NCI-H510A (cell line): ENCODE measurements around the gene PCDH1.
"Not testable (repeated sequence)": the region's sequence is repeated elsewhere in the genome, so short reads cannot be mapped to it uniquely, and the experiment has no call there.

Experiments used
- DNase-seq: peaks from one replicate; lab custom pipeline; 2025; lab: John Stamatoyannopoulos, UW

PCDH1 gene

DNA sequence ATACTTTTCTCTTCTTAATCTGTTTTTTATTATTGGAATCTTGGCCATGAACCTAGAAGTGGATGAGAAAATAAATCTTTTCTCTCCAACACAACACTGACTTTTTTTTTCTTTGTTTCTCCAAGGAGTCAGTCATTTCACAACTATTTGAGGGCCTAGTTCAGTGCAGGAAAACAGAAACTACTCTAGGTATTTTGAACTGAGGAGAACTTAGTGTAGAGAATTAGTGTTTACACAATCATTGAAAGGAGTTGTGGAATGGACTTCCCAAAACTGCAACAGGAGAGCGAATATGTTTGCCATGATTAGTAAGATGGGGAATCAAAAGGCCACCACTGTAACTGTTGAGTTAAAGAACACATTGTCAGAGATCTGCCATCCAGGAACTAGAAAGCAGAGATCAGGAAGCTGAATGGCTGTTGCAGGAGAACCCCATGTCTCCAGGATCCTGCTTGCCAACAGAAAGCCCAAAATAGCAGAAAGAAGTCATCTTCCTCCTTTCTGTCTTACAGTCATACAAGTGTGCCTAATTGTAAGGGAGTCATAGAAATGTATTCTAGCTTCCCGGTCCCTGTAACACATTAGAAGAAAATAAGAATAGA lies 20.3 kb upstream of the PCDH1 start:
- no peak for DNase-seq

DNA sequence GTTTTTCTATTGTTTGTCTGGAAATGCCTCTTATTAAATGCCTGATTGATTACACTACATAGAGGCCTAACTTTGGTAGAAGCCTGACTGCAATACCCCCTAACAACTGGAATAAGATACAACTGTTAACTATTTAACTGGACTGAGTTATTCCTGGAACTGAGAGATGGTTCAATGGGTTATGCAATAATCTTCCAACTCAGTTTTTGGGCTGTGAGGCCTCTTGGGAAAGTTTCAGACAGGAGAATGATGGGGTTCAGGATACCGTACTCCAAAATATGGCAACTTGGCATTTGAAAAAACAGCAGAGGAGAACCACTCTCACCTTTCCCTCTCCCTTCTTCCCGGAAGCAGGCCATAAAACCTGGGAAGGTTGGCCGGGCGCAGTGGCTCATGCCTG lies 19.2 kb upstream of the PCDH1 start:
- no peak for DNase-seq

- not testable (repeated sequence) for DNase-seq
These were observed 12.2 kb upstream of the PCDH1 start for GRCh38 chr5:141890429-141890828.

GRCh38 chr5:141889282-141889871 lies 11.2 kb upstream of the PCDH1 start:
- DNase-seq: no peak

- no peak for DNase-seq
These were observed 5.7 kb upstream of the PCDH1 start for GRCh38 chr5:141883892-141884318.

- no peak for DNase-seq
These were observed 5.1 kb upstream of the PCDH1 start for GRCh38 chr5:141883184-141883891.

- DNase-seq: no peak
These were observed 4.5 kb upstream of the PCDH1 start for GRCh38 chr5:141882594-141883183.

GRCh38 chr5:141881886-141882285 lies 3.7 kb upstream of the PCDH1 start:
- DNase-seq: no peak

GRCh38 chr5:141880961-141881801 lies 3.0 kb upstream of the PCDH1 start:
- no peak for DNase-seq

DNA sequence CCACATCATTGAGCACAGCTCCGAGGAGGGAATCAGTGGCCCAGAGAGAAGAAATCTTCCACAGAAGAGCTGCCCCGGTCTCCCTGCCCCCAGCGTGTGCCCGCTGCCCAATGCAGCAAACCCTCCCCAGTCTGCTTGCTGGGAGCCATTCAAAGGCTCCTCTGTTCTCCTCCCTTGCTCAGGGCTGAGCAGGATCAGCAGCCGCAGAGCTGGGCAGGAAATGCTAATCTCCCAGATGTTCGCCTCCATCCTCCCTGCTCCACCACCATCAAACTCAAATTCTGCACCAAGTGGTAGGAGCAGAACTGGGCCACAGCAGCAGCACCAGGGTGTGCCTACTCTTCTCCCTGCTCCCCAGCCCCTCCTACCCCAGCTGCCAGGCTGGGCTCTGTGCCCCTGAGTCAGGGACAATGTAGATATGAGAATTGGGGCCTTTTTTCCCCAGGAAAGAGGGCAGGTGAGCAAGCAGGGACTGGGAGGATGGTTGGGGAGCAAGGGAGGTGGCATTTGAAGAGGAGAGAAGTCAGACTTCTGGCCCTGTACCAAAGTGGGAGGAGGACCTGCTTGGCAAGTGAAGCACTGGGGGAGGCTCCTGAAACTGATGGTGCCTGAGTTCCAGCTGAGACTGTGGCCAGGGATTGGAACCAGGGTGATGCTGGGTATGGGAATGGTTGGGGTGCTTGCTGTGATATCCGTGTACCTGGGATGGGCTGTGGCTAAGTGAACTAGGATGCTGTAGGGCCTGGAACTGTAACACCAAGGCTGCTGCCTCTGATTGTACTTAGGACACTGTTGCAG lies 1.9 kb upstream of the PCDH1 start:
- DNase-seq: no peak

DNA sequence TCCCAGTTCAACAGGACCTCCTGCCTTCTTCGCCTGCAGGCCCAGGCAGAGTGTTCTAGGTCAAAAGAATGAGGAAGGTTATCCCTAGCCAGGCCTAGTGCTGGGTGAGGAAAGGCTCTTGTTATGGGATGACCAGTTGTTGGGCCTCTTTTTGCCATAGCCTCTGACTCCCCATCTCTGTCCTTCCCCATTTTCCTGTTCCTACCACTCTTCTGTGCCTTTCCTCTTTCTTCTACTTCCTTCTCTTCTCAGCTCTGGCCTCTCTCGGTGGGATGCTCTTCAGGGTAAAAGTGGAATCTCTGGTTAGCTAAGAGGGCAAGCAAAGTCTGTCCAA lies 1.2 kb upstream of the PCDH1 start:
- no peak for DNase-seq

DNA sequence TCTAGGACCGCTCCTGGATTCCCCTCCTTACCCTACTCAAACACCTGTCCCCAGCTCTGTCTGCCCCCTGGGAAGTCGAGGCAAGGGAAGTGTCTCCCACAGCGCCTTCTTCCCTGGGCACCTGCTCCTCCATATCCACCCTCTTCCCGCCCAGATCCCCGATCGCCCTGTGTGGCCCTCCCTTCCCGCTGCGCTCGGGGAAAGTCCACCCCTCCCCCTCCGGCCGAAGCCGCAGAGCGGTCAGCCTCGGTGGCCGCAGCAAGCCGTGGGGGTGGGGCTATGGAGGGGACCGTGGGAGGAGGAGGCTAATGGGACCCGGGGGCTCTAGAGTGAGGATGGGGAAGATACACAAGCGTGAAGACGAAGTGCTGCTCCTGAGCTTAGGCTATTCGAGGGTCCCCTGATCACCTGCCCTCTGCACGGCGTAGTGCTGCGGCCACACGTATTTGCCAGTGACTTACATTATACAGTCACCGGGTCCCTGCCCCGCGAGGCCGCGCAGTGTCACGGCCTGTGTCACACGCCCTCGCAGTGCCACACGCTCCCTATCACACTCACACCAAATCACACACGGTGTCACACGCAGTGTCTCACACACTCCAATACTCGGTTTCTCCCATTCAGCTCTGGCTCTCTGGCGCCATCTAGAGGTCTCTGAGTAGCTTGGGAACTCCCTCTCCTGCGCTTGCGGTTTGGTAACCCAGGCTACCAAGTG lies 658 bp upstream of the PCDH1 start:
- peak; percentile 72 for DNase-seq

- DNase-seq: no peak
These were observed 639 bp downstream of the PCDH1 start for GRCh38 chr5:141877356-141878185.

DNA sequence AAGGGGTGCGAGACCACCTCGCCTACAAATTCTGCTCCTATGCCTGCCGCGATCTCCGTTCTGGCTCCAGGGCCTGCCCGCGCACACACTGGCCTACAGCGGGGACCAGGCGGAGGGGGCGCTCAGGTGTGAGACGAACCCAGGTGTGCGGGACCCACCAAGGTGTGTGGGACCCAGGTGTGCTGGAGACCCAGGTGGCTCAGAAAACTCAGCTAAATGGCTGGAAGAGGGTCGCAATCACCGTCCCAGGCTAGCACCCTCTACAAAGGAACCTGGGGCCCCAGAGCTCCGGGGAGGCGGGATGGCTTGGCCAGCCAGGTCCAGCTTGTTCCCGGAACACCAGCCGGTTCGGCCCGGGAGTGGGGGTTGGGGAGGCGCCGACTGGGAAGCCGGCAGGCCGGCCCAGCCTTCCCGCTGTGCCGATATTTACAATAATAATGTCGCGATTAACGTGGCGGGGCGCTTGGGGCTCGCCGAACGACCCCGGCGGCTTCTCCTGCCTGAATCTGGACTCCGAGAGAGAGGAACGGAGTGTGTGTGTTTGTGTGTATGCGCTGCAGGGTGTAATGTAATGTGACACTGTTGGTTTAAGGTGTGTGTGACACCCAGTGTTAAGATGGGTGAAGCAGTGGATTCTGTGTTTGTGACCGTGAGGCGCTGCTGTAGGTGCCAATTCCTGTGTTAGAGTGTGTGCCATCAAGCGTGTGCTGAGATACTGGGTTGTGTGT lies 1.4 kb downstream of the PCDH1 start:
- no peak for DNase-seq

DNA sequence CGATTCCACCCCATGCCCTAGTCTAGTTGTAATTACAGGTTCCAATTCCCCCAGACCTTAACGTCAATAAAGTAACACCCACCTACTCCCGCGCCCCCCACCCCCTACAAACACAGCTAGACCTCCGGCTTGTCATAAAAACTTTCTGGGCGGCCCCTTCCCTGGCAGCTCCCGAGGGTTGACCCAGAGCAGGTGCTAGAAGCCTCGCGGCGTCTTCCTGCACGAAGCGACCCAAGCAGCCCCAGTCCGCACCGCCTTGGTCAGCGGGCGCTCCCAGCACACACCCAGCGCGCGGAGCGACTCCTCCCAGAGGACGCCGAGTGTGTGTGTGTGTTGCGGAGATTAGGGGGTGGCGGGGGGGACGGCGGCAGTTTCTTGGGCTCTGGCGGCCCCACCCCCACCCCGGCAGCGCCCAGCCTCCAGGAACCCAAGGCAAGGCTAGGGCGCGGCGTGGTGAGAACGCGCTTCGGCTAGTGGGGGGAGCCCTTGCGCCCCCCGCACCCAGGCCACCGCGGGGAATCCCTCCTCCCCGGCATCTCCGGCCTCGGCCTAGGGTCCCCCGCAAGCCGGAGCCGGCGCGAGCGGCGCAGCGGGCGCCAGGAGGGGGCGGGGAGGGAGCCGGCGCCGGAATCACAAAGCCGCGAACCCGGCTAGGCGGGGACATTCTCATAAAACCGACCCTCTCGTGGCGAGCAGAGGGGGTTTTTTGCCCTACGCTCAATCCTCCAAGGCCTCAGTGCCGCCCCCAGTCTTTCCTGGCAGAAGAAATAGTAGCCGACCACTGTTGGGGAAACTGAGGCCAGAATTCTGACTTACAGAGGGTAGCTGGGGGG lies 2.2 kb downstream of the PCDH1 start:
- peak; percentile 34 for DNase-seq

DNA sequence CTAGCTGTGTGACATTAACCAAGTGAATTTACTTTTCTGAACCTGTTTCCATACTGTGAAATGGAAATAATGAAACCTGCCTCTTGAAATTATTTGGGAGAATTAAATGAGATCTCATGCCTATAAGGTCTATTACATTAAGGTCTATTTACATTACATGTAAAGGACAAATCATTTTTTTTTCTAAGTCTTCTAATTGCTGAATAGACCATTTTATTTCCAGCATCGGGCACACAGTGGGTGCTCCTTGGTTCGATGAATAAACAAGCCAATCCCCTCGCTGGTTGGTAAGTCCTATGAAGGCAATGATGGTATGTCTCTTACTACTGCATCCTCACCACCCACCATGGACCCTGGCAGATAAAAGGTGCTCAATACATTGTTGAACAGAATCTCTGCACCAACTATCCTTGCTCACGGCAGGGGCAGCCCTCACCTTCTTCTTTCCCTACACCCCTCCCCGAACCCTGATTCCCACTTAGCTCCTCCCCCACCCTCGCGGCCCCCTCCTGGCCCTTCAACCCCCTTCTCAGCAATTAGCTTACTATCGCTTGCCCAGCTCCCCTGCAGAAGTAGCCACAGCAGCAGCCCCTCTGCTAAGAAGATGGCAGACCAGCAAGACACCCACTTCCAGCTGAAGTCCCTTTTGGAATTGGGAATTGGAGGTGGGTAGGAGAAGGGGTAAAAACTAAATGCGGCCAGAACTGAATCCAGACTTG lies 3.0 kb downstream of the PCDH1 start:
- DNase-seq: no peak

- no peak for DNase-seq
These were observed 3.8 kb downstream of the PCDH1 start for GRCh38 chr5:141874262-141874964.
